Measurements from ENCODE around the gene SMAD4.
"Not testable (repeated sequence)": the region's sequence is repeated elsewhere in the genome, so short reads cannot be mapped to it uniquely, and the experiment has no call there.

SMAD4 gene

DNA sequence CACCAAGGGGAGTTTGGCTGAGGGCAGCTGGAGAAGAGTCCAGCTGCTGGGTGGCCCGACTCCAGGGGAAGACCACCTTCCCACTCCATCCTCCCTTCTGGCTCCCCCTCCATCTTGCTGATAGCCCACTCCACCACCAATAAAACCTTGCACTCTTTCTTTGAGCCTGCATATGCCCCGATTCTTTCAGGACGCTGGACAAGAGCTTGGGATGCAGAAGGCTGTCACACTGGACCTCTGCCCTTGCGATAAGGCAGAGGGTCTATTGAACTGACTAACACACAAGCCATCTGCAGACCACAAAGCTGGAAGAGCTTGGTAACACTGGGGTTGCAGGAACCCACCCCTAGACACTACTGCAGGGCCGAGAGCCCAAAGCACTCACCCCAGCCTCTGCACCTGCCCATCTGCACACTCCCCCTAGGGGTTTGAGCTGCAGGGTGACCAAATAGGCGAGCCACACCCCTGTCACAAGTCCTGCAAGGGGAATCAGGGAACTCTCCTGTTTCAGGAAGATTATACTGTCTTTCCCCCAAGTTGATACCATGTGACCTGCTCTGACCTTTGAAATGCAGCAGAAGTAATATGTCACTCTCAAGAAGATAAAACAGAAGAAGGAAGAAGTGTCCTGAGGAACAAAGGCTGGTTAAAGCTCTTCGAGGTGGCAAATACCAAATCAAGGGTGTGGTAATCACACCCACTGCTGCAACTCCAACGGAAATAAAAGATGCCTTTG lies 70.5 kb downstream of the SMAD4 start:
- no peaks in the 10 kb centered on the region for H3K27me3 ChIP-seq
- TF ChIP-seq, protein P1, sequence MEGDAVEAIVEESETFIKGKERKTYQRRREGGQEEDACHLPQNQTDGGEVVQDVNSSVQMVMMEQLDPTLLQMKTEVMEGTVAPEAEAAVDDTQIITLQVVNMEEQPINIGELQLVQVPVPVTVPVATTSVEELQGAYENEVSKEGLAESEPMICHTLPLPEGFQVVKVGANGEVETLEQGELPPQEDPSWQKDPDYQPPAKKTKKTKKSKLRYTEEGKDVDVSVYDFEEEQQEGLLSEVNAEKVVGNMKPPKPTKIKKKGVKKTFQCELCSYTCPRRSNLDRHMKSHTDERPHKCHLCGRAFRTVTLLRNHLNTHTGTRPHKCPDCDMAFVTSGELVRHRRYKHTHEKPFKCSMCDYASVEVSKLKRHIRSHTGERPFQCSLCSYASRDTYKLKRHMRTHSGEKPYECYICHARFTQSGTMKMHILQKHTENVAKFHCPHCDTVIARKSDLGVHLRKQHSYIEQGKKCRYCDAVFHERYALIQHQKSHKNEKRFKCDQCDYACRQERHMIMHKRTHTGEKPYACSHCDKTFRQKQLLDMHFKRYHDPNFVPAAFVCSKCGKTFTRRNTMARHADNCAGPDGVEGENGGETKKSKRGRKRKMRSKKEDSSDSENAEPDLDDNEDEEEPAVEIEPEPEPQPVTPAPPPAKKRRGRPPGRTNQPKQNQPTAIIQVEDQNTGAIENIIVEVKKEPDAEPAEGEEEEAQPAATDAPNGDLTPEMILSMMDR (IDR thresholded peaks at IDR 0.05): no peak
- H3K9me3 ChIP-seq: no peaks in the 10 kb centered on the region
- no peak overlapping the region for H3K27ac ChIP-seq
- H3K36me3 ChIP-seq: no peaks in the 10 kb centered on the region
- no peak overlapping the region for H3K4me3 ChIP-seq
- intact Hi-C loops (cut with DNase I; ENCODE audit: low total_unique reads): no loop called here
- no peaks in the 10 kb centered on the region for H3K4me1 ChIP-seq
- DNase-seq: no peak

DNA sequence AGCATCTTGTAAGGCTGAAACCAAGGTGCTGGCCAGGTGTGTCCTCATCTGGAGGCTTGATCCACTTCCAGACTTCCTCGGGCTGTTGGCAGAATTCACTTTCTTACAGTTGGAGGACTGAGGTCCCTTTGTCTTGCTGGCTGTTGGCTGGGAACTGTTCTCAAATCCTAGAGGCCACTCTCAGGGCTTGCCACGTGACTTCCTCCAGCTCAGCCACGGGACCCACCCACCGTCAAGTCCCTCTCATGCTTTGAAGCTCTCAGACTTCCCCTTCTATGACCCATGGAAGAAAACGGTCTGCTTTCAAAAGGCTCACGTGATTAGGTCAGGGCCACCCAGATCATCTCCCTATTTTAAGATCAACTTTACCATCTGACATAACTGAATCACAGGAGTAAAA lies 77.1 kb downstream of the SMAD4 start:
- Histone ChIP-seq H3K4me1 (peaks cover 0 to 6% (median 4%) of the 10 kb centered on the region in 4 donors), H3K9me3 (peaks cover 0 to 3% (median 0%) of the 10 kb centered on the region in 3 donors), H3K27me3 (peaks cover 0 to 15% of the 10 kb centered on the region in 2 donors), H3K4me3 (no peak overlapping the region), H3K36me3 (no peaks in the 10 kb centered on the region), H3K27ac (no peak overlapping the region)
- TF ChIP-seq, protein P1 (IDR thresholded peaks at IDR 0.05): no peak
- no peak for DNase-seq
- intact Hi-C loops (cut with DNase I; ENCODE audit: low total_unique reads): no loop called here

DNA sequence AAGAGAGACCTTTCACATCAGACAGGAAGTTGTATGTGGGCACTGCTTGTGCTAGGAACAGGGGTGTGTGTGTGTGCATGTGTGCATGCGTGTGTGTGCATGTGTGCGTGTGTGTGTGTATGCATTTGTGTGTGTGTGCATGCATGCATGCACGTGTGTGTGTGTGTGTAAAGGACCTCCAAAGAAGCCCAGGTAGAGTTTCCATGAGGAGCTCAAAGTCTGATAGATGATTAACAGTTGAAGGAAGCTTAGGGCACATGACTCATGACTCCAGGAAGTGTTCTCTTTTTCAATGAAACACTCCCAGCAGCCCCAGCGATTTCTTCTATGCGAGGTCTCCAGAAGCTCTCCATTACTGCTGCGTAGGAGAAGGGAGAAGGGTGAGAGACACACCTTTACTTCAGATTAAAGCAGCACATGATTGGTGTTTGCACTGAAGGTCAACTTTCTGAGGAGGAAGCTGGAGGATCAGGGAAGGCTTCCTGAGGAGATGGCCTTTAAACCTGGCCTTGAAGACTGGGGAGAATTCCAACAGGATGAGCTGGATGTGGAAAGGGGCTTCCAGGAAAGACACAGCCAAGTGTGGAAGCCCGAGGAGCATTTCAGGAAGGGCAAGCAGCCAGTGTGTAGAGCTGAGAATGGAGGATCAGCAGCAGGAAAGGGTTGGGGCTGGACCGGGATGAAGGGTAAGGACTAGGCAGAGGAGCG lies 77.7 kb downstream of the SMAD4 start:
- no peak for DNase-seq
- peaks cover 0 to 6% (median 4%) of the 10 kb centered on the region in 4 donors for H3K4me1 ChIP-seq
- H3K27ac ChIP-seq: no peak overlapping the region
- intact Hi-C loops (cut with DNase I; ENCODE audit: low total_unique reads): no loop called here
- TF ChIP-seq, protein P1 (IDR thresholded peaks at IDR 0.05): no peak
- H3K27me3 ChIP-seq: peaks cover 0 to 15% of the 10 kb centered on the region in 2 donors
- no peak overlapping the region for H3K4me3 ChIP-seq
- peaks cover 0 to 4% (median 0%) of the 10 kb centered on the region in 3 donors for H3K9me3 ChIP-seq
- H3K36me3 ChIP-seq: no peaks in the 10 kb centered on the region

DNA sequence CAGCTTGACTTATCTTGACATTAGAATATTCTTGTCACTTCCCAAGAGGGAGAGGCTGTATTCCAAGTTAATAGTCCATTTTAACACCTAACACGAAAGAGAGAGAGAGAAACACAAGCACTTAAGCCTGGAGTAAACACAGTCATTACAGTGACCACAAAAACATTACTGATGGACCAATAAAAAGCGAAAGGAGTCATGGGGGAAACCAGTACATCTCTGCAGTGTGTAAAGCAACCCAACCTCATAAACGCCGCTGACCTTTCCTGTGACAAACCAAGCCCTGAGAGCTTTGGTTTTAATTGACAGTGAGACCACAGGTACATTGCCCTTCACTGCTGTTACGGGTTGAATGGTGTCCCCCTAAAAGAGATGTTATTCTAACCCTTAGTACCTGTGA lies 78.3 kb downstream of the SMAD4 start:
- Histone ChIP-seq H3K9me3 (peaks cover 0 to 4% (median 0%) of the 10 kb centered on the region in 3 donors), H3K27me3 (peaks cover 0 to 15% of the 10 kb centered on the region in 2 donors), H3K4me3 (no peak overlapping the region), H3K4me1 (peaks cover 0 to 6% (median 4%) of the 10 kb centered on the region in 4 donors), H3K36me3 (no peaks in the 10 kb centered on the region), H3K27ac (no peak overlapping the region)
- DNase-seq: no peak
- intact Hi-C loops (cut with DNase I; ENCODE audit: low total_unique reads): no loop called here
- TF ChIP-seq, protein P1 (IDR thresholded peaks at IDR 0.05): no peak

DNA sequence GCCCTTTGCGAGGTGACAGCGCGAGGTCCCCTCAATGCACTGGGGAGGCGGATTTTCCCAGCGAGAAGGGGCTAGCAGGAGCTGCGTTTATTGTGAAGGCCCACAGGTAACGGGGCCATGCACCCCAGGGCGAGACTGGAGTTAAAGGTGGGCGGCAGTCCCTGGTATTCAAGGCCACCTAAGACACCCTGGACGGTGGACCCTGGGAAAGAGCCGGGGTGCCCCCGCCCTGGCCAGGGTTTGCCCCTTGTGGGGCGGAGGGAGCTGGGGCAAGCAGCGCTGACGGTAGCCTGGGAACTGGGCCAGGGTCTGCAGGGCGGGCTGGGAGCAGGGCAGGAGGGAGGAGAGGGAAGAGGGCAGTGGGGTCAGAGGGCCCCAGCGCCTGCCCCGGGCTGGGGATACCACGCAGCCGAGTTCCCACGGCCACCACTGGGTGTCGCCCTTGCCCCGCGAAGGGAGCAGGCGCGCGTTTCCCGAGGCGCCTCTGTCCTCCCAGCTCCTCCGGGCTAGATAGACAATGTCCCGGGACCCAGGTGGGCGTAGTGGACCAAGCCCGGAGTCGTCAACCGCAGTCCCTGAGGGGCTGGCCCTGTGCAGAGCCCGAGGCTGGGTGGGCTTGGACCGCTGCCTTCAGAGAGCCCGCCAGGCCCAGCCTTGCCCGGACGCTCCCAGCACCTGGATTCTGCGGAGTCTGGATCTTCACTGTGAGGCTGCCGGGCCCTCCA lies 80.2 kb downstream of the SMAD4 start:
- no peak overlapping the region for H3K4me3 ChIP-seq
- intact Hi-C loops (cut with DNase I; ENCODE audit: low total_unique reads): no loop called here

DNA sequence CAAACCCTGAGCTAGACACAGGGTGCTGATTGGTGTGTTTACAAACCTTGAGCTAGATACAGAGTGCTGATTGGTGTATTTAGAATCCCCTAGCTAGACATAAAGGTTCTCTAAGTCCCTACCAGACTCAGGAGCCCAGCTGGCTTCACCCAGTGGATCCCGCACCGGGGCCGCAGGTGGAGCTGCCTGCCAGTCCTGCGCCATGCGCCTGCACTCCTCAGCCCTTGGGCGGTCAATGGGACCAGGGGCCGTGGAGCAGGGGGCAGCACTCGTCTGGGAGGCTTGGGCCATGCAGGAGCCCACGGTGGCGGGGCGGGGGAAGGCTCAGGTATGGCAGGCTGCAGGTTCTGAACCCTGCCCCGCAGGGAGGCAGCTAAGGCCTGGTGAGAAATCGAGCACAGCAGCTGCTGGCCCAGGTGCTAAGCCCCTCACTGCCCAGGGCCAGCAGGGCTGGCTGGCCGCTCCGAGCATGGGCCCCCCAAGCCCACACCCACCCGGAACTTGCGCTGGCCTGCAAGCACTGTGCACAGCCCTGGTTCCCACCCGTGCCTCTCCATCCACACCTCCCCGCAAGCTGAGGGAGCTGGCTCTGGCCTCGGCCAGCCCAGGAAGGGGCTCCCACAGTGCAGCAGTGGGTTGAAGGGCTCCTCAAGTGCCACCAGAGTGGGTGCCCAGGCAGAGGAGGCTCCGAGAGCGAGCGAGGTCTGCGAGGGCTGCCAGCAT lies 81.8 kb downstream of the SMAD4 start:
- DNase-seq; H3K36me3 ChIP-seq; intact Hi-C loops (cut with DNase I; ENCODE audit: low total_unique reads): not testable (repeated sequence)

More for the DNA sequence above, 80.2 kb downstream of the SMAD4 start:
- peaks cover 0 to 15% of the 10 kb centered on the region in 2 donors for H3K27me3 ChIP-seq
- TF ChIP-seq, protein P1 (IDR thresholded peaks at IDR 0.05): peak; percentile 80 to 98
- peaks cover 0 to 4% (median 0%) of the 10 kb centered on the region in 3 donors for H3K9me3 ChIP-seq
- peak in 1 of 2 donors; percentile 29 for DNase-seq
- H3K4me1 ChIP-seq: peaks cover 0 to 6% (median 4%) of the 10 kb centered on the region in 4 donors
- no peaks in the 10 kb centered on the region for H3K36me3 ChIP-seq
- no peak overlapping the region for H3K27ac ChIP-seq

DNA sequence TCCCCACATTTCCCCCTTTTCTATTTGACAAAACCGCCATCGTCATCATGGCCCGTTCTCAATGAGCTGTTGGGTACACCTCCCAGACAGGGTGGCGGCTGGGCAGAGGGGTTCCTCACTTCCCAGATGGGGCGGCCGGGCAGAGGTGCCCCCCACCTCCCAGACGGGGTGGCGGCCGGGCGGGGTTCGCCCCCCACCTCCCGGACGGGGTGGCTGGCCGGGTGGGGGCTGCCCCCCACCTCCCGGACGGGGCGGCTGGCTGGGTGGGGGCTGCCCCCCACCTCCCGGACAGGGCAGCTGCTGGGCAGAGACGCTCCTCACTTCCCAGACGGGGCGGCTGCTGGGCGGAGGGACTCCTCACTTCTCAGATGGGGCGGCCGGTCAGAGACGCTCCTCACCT lies 87.0 kb downstream of the SMAD4 start:
- intact Hi-C loops (cut with DNase I; ENCODE audit: low total_unique reads): not testable (repeated sequence)

More for the DNA sequence above, 81.8 kb downstream of the SMAD4 start:
- not testable (repeated sequence) for H3K4me3 ChIP-seq, H3K4me1 ChIP-seq, H3K27ac ChIP-seq, H3K9me3 ChIP-seq
- peaks cover 0 to 15% of the 10 kb centered on the region in 2 donors for H3K27me3 ChIP-seq

DNA sequence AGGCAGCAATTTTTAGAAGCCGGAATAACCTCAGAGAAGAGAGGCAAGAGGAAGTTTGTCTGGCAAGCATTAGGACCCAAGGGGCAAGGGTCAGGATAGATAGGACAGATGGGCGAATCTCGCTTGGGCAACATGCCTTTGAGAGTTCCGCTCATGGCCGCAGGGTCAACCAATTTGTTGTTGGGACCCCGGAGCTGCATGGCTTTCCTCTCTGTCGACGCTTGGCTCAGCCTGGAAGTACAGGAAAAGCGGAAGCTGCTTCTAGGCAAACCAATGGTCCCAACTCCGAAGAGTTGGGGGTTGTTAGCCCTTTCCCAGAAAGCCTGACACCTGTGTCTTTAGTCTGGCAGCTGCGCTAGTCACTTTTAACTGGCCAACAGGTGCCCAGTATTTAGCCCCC lies 89.5 kb downstream of the SMAD4 start:
- intact Hi-C loops (cut with DNase I; ENCODE audit: low total_unique reads); H3K27me3 ChIP-seq; H3K36me3 ChIP-seq; H3K4me3 ChIP-seq; H3K4me1 ChIP-seq; H3K9me3 ChIP-seq; H3K27ac ChIP-seq; DNase-seq: not testable (repeated sequence)

More for the DNA sequence above, 87.0 kb downstream of the SMAD4 start:
- not testable (repeated sequence) for H3K4me3 ChIP-seq, H3K27ac ChIP-seq, H3K27me3 ChIP-seq, H3K9me3 ChIP-seq, DNase-seq, H3K36me3 ChIP-seq, H3K4me1 ChIP-seq

Data from tibial artery (tissue), 4 donors.